GM10847 (cell line): ENCODE measurements around the gene NADK2.

Source experiments
- POLR2A ChIP-seq: IDR thresholded peaks from 2 replicates; pipeline ENCODE4 v1.6.1; 2011; ENCODE audit not compliant: insufficient read length; ENCODE audit errors: extremely low read depth

NADK2 gene

GRCh38 chr5:36237751-36238150 is 4.0 kb downstream of the NADK2 start:
- no peak for TF ChIP-seq POLR2A

- TF ChIP-seq POLR2A: no peak
Measured at GRCh38 chr5:36236801-36237200, 4.9 kb downstream of the NADK2 start.

- no peak for TF ChIP-seq POLR2A
Measured at GRCh38 chr5:36232533-36232932, 9.2 kb downstream of the NADK2 start.

GRCh38 chr5:36230151-36230790 is 11.5 kb downstream of the NADK2 start:
- TF ChIP-seq POLR2A: no peak

GRCh38 chr5:36228505-36228904 is 13.2 kb downstream of the NADK2 start:
- TF ChIP-seq POLR2A: no peak

GRCh38 chr5:36227046-36227445 is 14.7 kb downstream of the NADK2 start:
- TF ChIP-seq POLR2A: no peak

GRCh38 chr5:36222620-36223019 is 19.1 kb downstream of the NADK2 start:
- TF ChIP-seq POLR2A: no peak

- TF ChIP-seq POLR2A: no peak
Measured at GRCh38 chr5:36217988-36218387, 23.7 kb downstream of the NADK2 start.

GRCh38 chr5:36217567-36217966 is 24.2 kb downstream of the NADK2 start:
- no peak for TF ChIP-seq POLR2A

- no peak for TF ChIP-seq POLR2A
Measured at GRCh38 chr5:36215910-36216309, 25.8 kb downstream of the NADK2 start.

- no peak for TF ChIP-seq POLR2A
Measured at GRCh38 chr5:36214436-36214835, 27.3 kb downstream of the NADK2 start.

- no peak for TF ChIP-seq POLR2A
Measured at GRCh38 chr5:36209664-36210063, 32.1 kb downstream of the NADK2 start.

GRCh38 chr5:36208786-36209185 is 32.9 kb downstream of the NADK2 start:
- no peak for TF ChIP-seq POLR2A

- TF ChIP-seq POLR2A: no peak
Measured at GRCh38 chr5:36206913-36207312, 34.8 kb downstream of the NADK2 start.

GRCh38 chr5:36205329-36205728 is 36.4 kb downstream of the NADK2 start:
- TF ChIP-seq POLR2A: no peak

GRCh38 chr5:36202521-36202961 is 39.2 kb downstream of the NADK2 start:
- no peak for TF ChIP-seq POLR2A

- no peak for TF ChIP-seq POLR2A
Measured at GRCh38 chr5:36200513-36200912, 41.2 kb downstream of the NADK2 start.

GRCh38 chr5:36199620-36200019 is 42.1 kb downstream of the NADK2 start:
- no peak for TF ChIP-seq POLR2A

- no peak for TF ChIP-seq POLR2A
Measured at GRCh38 chr5:36198281-36198680, 43.4 kb downstream of the NADK2 start.
